ENCODE measurements around the gene RNF148.

Gene RNF148, protein sequence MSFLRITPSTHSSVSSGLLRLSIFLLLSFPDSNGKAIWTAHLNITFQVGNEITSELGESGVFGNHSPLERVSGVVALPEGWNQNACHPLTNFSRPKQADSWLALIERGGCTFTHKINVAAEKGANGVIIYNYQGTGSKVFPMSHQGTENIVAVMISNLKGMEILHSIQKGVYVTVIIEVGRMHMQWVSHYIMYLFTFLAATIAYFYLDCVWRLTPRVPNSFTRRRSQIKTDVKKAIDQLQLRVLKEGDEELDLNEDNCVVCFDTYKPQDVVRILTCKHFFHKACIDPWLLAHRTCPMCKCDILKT

DNA sequence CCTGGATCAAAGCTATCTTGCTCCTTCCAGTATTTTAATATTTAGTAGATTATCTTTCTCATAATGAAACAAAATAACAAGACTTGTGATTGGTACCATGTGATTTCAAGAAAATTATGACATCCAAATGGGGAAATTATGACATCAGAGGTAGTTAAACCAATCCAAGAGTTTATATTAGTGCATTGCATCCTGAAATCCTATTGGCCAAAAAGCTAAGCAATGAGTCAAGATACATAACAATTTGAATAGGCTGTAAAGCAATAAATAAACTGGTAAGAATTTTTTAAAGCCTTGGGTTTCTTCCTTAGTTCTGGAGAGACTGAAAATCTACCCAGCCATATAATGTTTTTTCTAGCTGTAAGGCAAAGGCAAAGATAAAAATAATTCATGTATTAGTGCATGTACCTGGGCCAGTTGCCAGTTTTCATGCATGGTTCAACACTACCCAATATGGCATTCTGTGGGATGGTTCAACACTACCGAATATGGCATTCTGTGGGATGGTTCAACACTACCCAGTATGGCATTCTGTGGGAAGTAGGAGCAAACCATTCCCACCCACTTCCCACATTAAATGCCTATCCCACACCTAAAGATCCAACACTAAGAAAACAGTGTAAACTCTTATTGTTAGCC lies at the start of gene RNF148:
Gene RNF148 (minus strand): TSS at position 51 of the 639 bp plus-strand sequence. CDS start 172 bp downstream, outside the sequence.
- H3K27me3 ChIP-seq (replicated peaks; ENCODE audit: control insufficient read depth, insufficient read depth, low read length), result no peaks in the 10 kb centered on the region
- no peaks in the 10 kb centered on the region for H3K36me3 ChIP-seq (ENCODE audit: control insufficient read depth, insufficient read depth, low read length, severe bottlenecking)
- no peak within 1 kb of the TSS for H3K9ac ChIP-seq (ENCODE audit: low read length)
- DNase-seq (ENCODE audit: low read depth), result no peak
- no peaks in the 10 kb centered on the region for H3K9me3 ChIP-seq (ENCODE audit: control insufficient read depth, low read length)
- no peak within 1 kb of the TSS for H3K4me3 ChIP-seq (ENCODE audit: low read length)
- no peaks in the 10 kb centered on the region for H3K4me1 ChIP-seq (ENCODE audit: control insufficient read depth, insufficient read depth, low read length)

DNA sequence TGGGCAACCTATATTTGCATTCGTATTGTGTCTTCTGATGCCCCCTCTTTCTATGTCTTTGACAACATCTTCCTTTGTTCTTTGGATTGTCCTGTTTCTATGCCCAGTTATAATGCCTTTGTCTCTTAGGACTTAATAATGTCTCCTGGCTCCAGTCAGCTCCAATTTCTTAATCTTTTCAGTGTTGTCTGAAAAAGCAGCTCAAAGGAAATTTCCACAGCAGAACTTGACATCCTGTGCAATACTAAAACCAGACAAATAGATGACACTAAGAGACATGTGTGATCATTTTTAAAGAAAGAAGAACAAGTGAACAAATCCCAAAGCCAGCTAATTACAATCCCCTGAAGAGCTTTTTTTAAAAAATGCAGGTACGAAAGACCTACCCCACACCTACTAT lies 47.7 kb upstream of the RNF148 start:
- no peaks in the 10 kb centered on the region for H3K4me1 ChIP-seq (ENCODE audit: control insufficient read depth, insufficient read depth, low read length)
- DNase-seq (ENCODE audit: low read depth), result no peak
- H3K4me3 ChIP-seq (ENCODE audit: low read length), result no peak overlapping the region

DNA sequence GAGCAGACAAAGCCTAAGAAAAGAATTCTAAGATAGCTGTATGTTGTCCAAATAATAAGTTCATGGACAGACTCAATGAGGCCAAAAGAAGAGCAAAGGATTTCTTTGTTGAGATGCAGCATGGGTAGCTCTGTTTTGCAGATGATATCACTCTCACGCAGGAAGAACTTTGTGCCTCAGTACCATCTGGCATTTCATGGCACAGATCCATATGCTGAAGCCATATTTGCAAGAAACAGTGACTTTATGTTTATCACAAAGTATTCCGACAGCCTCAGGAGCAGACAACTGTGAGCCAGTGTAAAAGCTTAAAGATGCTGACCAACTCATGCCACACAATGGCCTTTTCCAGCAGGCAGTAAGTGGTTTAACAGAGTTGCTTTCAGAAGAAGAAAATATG lies 45.5 kb upstream of the RNF148 start:
- H3K9me3 ChIP-seq (ENCODE audit: control insufficient read depth, low read length), result no peaks in the 10 kb centered on the region
- no peak overlapping the region for H3K9ac ChIP-seq (ENCODE audit: low read length)
- DNase-seq (ENCODE audit: low read depth), result no peak
- no peaks in the 10 kb centered on the region for H3K4me1 ChIP-seq (ENCODE audit: control insufficient read depth, insufficient read depth, low read length)
- no peaks in the 10 kb centered on the region for H3K36me3 ChIP-seq (ENCODE audit: control insufficient read depth, insufficient read depth, low read length, severe bottlenecking)
- H3K27me3 ChIP-seq (replicated peaks; ENCODE audit: control insufficient read depth, insufficient read depth, low read length), result no peaks in the 10 kb centered on the region
- H3K4me3 ChIP-seq (ENCODE audit: low read length), result no peak overlapping the region

More for the DNA sequence above, 47.7 kb upstream of the RNF148 start:
- Histone ChIP-seq H3K9me3 (ENCODE audit: control insufficient read depth, low read length) (no peaks in the 10 kb centered on the region), H3K27me3 (replicated peaks; ENCODE audit: control insufficient read depth, insufficient read depth, low read length) (no peaks in the 10 kb centered on the region), H3K36me3 (ENCODE audit: control insufficient read depth, insufficient read depth, low read length, severe bottlenecking) (no peaks in the 10 kb centered on the region), H3K9ac (ENCODE audit: low read length) (no peak overlapping the region)

DNA sequence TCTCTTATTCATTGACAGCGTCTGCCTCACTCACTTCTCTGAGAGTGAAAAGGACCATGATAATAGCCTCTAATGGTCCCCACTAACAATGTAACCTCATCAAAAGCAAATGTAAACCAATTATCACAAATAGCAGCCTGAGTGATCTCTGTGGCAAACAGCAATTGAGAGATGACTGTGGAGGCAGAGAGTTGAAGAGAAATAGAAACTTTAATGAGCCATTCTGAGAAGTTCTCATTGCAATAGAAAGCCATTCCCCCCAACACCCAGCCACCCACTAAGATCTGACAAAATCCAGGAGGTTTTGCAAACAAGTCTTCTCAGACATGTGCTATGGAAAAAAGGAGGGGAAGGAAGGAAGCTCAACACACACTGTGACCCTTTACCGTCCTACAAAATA lies 44.2 kb upstream of the RNF148 start:
- Histone ChIP-seq H3K27me3 (replicated peaks; ENCODE audit: control insufficient read depth, insufficient read depth, low read length) (no peaks in the 10 kb centered on the region), H3K36me3 (ENCODE audit: control insufficient read depth, insufficient read depth, low read length, severe bottlenecking) (no peaks in the 10 kb centered on the region), H3K4me3 (ENCODE audit: low read length) (no peak overlapping the region), H3K9me3 (ENCODE audit: control insufficient read depth, low read length) (no peaks in the 10 kb centered on the region), H3K4me1 (ENCODE audit: control insufficient read depth, insufficient read depth, low read length) (no peaks in the 10 kb centered on the region), H3K9ac (ENCODE audit: low read length) (no peak overlapping the region)
- no peak for DNase-seq (ENCODE audit: low read depth)

DNA sequence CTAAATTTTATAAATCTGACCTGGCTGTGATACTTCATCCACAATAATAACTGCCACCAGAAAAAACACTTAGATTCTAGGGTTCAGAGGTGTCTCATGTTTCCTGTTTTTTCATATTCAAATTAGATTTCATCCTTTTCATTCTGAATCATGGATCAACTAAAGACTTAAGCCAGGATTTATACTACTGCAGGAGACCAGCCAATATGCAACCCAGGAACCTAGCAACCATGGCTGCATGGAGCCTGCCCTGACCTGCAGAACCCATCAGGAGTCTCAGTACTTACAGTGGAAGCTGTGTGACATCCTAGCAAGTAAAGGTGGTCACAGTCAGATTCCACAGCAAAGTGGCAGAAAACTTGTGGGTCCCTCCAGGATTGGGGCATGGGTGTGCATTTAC lies 40.5 kb upstream of the RNF148 start:
- no peak for DNase-seq (ENCODE audit: low read depth)
- Histone ChIP-seq H3K9me3 (ENCODE audit: control insufficient read depth, low read length) (no peaks in the 10 kb centered on the region), H3K36me3 (ENCODE audit: control insufficient read depth, insufficient read depth, low read length, severe bottlenecking) (no peaks in the 10 kb centered on the region), H3K27me3 (replicated peaks; ENCODE audit: control insufficient read depth, insufficient read depth, low read length) (no peaks in the 10 kb centered on the region), H3K4me3 (ENCODE audit: low read length) (no peak overlapping the region), H3K4me1 (ENCODE audit: control insufficient read depth, insufficient read depth, low read length) (no peaks in the 10 kb centered on the region), H3K9ac (ENCODE audit: low read length) (no peak overlapping the region)

DNA sequence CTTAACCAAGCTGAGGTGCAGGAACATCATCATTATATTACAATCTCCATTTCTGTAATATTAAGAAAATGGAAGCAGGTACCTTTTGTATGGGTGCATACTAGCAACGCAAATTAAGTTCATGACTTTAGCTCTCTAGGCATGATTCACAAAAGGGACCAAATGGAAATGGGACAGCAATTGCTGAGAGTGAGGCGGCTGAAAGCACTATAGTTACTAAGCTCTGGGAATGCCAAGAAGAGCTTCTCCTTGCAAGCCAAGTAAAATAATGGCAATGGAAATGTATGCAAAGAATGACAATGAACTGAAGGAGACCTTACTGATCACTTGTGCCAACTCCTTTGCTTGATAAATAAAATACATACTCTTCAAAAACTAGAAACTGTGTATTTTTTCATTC lies 36.2 kb upstream of the RNF148 start:
- Histone ChIP-seq H3K9me3 (ENCODE audit: control insufficient read depth, low read length) (no peaks in the 10 kb centered on the region), H3K36me3 (ENCODE audit: control insufficient read depth, insufficient read depth, low read length, severe bottlenecking) (no peaks in the 10 kb centered on the region), H3K4me1 (ENCODE audit: control insufficient read depth, insufficient read depth, low read length) (no peaks in the 10 kb centered on the region), H3K27me3 (replicated peaks; ENCODE audit: control insufficient read depth, insufficient read depth, low read length) (no peaks in the 10 kb centered on the region), H3K4me3 (ENCODE audit: low read length) (no peak overlapping the region), H3K9ac (ENCODE audit: low read length) (no peak overlapping the region)
- no peak for DNase-seq (ENCODE audit: low read depth)

DNA sequence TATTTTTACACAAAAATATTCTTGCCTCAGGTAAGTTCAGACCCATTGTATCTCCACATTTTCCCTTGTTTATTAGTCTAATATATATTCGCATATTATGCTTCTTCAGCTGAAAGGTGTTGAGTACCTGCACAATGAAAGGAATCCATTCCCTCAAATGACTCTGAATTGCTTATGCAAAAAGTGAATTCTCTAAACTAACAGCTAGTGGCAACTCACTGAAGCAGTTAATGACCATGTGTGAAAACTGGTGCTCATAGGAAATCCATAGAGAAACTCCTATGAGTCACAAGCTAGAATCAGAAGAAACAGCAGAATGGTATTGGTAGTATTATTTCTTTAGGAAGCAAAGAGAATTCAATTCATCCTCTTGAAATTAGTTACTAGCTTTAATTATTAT lies 33.5 kb upstream of the RNF148 start:
- Histone ChIP-seq H3K36me3 (ENCODE audit: control insufficient read depth, insufficient read depth, low read length, severe bottlenecking) (no peaks in the 10 kb centered on the region), H3K9ac (ENCODE audit: low read length) (no peak overlapping the region), H3K4me1 (ENCODE audit: control insufficient read depth, insufficient read depth, low read length) (peaks cover under 1% of the 10 kb centered on the region), H3K27me3 (replicated peaks; ENCODE audit: control insufficient read depth, insufficient read depth, low read length) (no peaks in the 10 kb centered on the region), H3K9me3 (ENCODE audit: control insufficient read depth, low read length) (no peaks in the 10 kb centered on the region), H3K4me3 (ENCODE audit: low read length) (no peak overlapping the region)
- DNase-seq (ENCODE audit: low read depth), result no peak

DNA sequence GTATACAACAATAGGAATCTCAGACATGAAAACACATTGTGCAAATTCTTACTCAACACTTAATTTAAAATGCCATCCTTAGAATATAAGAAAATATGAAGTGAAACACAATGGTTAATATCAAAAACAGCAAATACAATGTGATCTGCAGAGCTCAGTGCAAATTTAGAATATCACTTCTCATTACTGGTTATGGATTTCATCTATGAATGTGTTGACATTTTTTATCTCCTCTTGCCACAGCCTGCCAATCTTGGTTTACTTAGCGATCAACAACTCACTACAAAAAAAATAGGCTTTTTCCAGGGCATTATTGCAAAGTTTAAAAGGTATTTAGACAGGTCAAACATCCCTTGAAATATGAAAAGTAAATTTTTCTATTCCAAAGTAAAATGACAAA lies 25.0 kb upstream of the RNF148 start:
- Histone ChIP-seq H3K9ac (ENCODE audit: low read length) (no peak overlapping the region), H3K36me3 (ENCODE audit: control insufficient read depth, insufficient read depth, low read length, severe bottlenecking) (no peaks in the 10 kb centered on the region), H3K4me3 (ENCODE audit: low read length) (no peak overlapping the region), H3K4me1 (ENCODE audit: control insufficient read depth, insufficient read depth, low read length) (peaks cover 7% of the 10 kb centered on the region), H3K9me3 (ENCODE audit: control insufficient read depth, low read length) (no peaks in the 10 kb centered on the region), H3K27me3 (replicated peaks; ENCODE audit: control insufficient read depth, insufficient read depth, low read length) (no peaks in the 10 kb centered on the region)
- no peak for DNase-seq (ENCODE audit: low read depth)

DNA sequence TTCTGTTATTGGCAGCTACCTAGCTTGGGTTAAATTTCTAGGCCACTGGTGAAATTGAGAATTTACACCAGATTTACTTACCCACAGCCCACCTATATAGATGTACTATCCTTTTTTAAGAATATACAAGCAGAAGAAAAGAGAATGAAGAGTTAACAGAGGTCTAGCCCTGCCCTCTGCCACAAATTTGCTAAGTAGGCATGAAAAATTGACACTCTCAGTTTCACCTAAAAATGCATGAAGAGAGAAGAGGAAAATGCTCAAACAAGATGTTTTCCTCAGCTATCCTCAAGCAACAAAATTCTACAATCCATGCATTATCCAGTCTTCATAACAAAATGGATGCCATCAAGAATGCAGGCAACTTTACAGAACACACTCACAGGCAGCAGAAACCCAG lies 24.6 kb upstream of the RNF148 start:
- Histone ChIP-seq H3K4me1 (ENCODE audit: control insufficient read depth, insufficient read depth, low read length) (peaks cover 7% of the 10 kb centered on the region), H3K9ac (ENCODE audit: low read length) (no peak overlapping the region), H3K9me3 (ENCODE audit: control insufficient read depth, low read length) (no peaks in the 10 kb centered on the region), H3K36me3 (ENCODE audit: control insufficient read depth, insufficient read depth, low read length, severe bottlenecking) (no peaks in the 10 kb centered on the region), H3K4me3 (ENCODE audit: low read length) (no peak overlapping the region), H3K27me3 (replicated peaks; ENCODE audit: control insufficient read depth, insufficient read depth, low read length) (no peaks in the 10 kb centered on the region)
- DNase-seq (ENCODE audit: low read depth), result no peak

DNA sequence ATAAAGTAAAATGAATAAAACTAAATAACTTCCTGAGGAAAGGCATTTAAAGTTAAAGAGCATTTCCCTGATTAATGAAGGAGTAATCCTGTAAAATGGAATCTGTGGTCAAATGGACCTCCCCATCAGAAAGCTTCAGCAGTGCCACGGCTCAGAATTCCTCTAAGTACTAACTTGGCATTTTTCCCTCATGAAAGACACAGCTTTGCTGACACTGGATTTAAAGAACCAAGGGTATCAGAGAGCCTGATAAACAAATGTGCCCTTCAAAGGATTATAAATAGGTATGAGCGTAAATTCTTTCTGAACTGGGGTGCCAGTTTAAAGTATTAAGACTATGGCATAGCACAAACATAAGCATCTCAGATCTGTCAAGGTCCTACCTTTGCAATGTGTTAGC lies 24.2 kb upstream of the RNF148 start:
- Histone ChIP-seq H3K36me3 (ENCODE audit: control insufficient read depth, insufficient read depth, low read length, severe bottlenecking) (no peaks in the 10 kb centered on the region), H3K4me1 (ENCODE audit: control insufficient read depth, insufficient read depth, low read length) (peaks cover 7% of the 10 kb centered on the region), H3K9me3 (ENCODE audit: control insufficient read depth, low read length) (no peaks in the 10 kb centered on the region), H3K27me3 (replicated peaks; ENCODE audit: control insufficient read depth, insufficient read depth, low read length) (no peaks in the 10 kb centered on the region), H3K4me3 (ENCODE audit: low read length) (no peak overlapping the region), H3K9ac (ENCODE audit: low read length) (no peak overlapping the region)
- DNase-seq (ENCODE audit: low read depth), result no peak

DNA sequence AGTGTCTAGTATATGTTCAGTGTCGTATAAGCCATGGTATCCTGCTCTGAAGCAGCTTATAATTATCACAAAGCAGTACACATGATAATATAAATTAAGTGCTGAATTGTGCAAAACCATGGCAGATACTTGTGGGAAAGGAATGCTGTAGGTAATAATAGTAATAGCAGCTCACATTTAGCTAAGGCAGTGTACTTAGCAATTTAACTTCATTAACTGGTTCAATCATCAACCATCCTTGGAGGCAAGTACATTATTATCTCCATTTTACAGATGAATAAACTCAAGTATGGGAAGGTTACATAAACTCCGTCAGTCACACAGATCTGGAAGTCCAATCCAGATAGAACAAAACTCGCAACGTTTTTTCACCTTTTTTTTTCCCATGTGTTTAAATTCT lies 21.6 kb upstream of the RNF148 start:
- H3K4me3 ChIP-seq (ENCODE audit: low read length), result no peak overlapping the region
- H3K9me3 ChIP-seq (ENCODE audit: control insufficient read depth, low read length), result no peaks in the 10 kb centered on the region
- no peak for DNase-seq (ENCODE audit: low read depth)
- H3K4me1 ChIP-seq (ENCODE audit: control insufficient read depth, insufficient read depth, low read length), result no peaks in the 10 kb centered on the region
- H3K9ac ChIP-seq (ENCODE audit: low read length), result no peak overlapping the region
- no peaks in the 10 kb centered on the region for H3K36me3 ChIP-seq (ENCODE audit: control insufficient read depth, insufficient read depth, low read length, severe bottlenecking)
- no peaks in the 10 kb centered on the region for H3K27me3 ChIP-seq (replicated peaks; ENCODE audit: control insufficient read depth, insufficient read depth, low read length)

Measured in adipocyte (in vitro differentiated cells).